ENCODE results near the gene PADI6.
A peak's percentile ranks its signal among the peaks of the same experiment; 100 is the strongest.

The PADI6 gene

DNA sequence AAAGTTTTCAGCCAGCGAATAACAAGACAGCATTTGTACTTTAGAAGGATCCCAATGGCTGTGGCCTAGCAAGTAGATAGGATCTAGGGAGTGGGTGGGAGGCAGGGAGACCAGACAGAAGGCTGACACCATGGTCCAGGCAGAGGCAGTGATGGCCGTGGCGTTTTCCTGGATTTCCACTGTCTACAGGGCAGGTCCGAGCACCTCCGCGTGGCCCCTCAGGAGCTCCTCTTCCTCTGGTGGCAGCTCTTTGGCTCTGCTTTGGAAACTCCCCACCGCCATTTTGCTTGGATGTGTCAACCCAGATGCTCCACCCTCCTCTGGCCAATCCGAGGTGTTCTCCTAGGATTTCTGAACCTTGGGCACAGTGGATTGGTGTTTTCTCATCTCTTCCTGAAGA, 38.9 kb upstream of the PADI6 start:
- Histone ChIP-seq H3K4me3 (IDR thresholded peaks at IDR 0.05; ENCODE audit: insufficient read depth, low read depth, low read length) (no peak overlapping the region), H4K20me1 (ENCODE audit: insufficient read depth) (no peaks in the 10 kb centered on the region), H3K27me3 (ENCODE audit: insufficient read depth, low read depth) (peaks cover 25% of the 10 kb centered on the region), H3K9ac (no peak overlapping the region), H3K4me1 (ENCODE audit: low read depth, poor library complexity, severe bottlenecking) (no peaks in the 10 kb centered on the region), H3K4me2 (no peak overlapping the region), H2AFZ (ENCODE audit: low read depth) (no peak overlapping the region), H3K27ac (no peak overlapping the region), H3K36me3 (ENCODE audit: insufficient read depth) (no peaks in the 10 kb centered on the region), H3K79me2 (ENCODE audit: insufficient read depth, low read depth) (no peaks in the 10 kb centered on the region)
- TF ChIP-seq CTCF (conservative IDR thresholded peaks at IDR 0.05; ENCODE audit: low read depth, low read length): no peak

- no peak overlapping the region for H3K9ac ChIP-seq
- peaks cover 28% of the 10 kb centered on the region; the same call in 1 of the 2 replicates for H3K27me3 ChIP-seq (ENCODE audit: insufficient read depth, low read depth)
- no peaks in the 10 kb centered on the region for H3K36me3 ChIP-seq (ENCODE audit: insufficient read depth)
- H2AFZ ChIP-seq (ENCODE audit: low read depth): no peak overlapping the region
- TF ChIP-seq CTCF (conservative IDR thresholded peaks at IDR 0.05; ENCODE audit: low read depth, low read length): peak; percentile 87
- no peak overlapping the region for H3K27ac ChIP-seq
- no peaks in the 10 kb centered on the region for H4K20me1 ChIP-seq (ENCODE audit: insufficient read depth)
- H3K4me1 ChIP-seq (ENCODE audit: low read depth, poor library complexity, severe bottlenecking): no peaks in the 10 kb centered on the region
- no peak overlapping the region for H3K4me2 ChIP-seq
- H3K79me2 ChIP-seq (ENCODE audit: insufficient read depth, low read depth): no peaks in the 10 kb centered on the region
- H3K4me3 ChIP-seq (IDR thresholded peaks at IDR 0.05; ENCODE audit: insufficient read depth, low read depth, low read length): no peak overlapping the region
Measured at GRCh38 chr1:17335821-17336710, 35.9 kb upstream of the PADI6 start.

- no peaks in the 10 kb centered on the region for H3K36me3 ChIP-seq (ENCODE audit: insufficient read depth)
- H3K4me1 ChIP-seq (ENCODE audit: low read depth, poor library complexity, severe bottlenecking): no peaks in the 10 kb centered on the region
- H3K79me2 ChIP-seq (ENCODE audit: insufficient read depth, low read depth): no peaks in the 10 kb centered on the region
- H3K9ac ChIP-seq: no peak overlapping the region
- no peak overlapping the region for H3K27ac ChIP-seq
- no peak overlapping the region for H3K4me3 ChIP-seq (IDR thresholded peaks at IDR 0.05; ENCODE audit: insufficient read depth, low read depth, low read length)
- no peak overlapping the region for H2AFZ ChIP-seq (ENCODE audit: low read depth)
- TF ChIP-seq CTCF (conservative IDR thresholded peaks at IDR 0.05; ENCODE audit: low read depth, low read length): no peak
- no peak overlapping the region for H3K4me2 ChIP-seq
- H3K27me3 ChIP-seq (ENCODE audit: insufficient read depth, low read depth): peaks cover 38% of the 10 kb centered on the region; the same call in 1 of the 2 replicates
- no peaks in the 10 kb centered on the region for H4K20me1 ChIP-seq (ENCODE audit: insufficient read depth)
Measured at GRCh38 chr1:17338706-17339493, 33.1 kb upstream of the PADI6 start.

GRCh38 chr1:17339521-17339920, 32.5 kb upstream of the PADI6 start:
- no peak overlapping the region for H3K4me3 ChIP-seq (IDR thresholded peaks at IDR 0.05; ENCODE audit: insufficient read depth, low read depth, low read length)
- no peaks in the 10 kb centered on the region for H4K20me1 ChIP-seq (ENCODE audit: insufficient read depth)
- H3K79me2 ChIP-seq (ENCODE audit: insufficient read depth, low read depth): no peaks in the 10 kb centered on the region
- H3K27ac ChIP-seq: no peak overlapping the region
- H3K27me3 ChIP-seq (ENCODE audit: insufficient read depth, low read depth): peaks cover 36% of the 10 kb centered on the region; the same call in 1 of the 2 replicates
- no peaks in the 10 kb centered on the region for H3K36me3 ChIP-seq (ENCODE audit: insufficient read depth)
- H3K4me2 ChIP-seq: no peak overlapping the region
- H3K4me1 ChIP-seq (ENCODE audit: low read depth, poor library complexity, severe bottlenecking): no peaks in the 10 kb centered on the region
- no peak overlapping the region for H3K9ac ChIP-seq
- H2AFZ ChIP-seq (ENCODE audit: low read depth): no peak overlapping the region
- TF ChIP-seq CTCF (conservative IDR thresholded peaks at IDR 0.05; ENCODE audit: low read depth, low read length): no peak

Measured in KMS-11 (cell line).